ENCODE measurements around the gene MMEL1.

- TF ChIP-seq POLR2A (IDR thresholded peaks at IDR 0.05; ENCODE audit: low read depth, low read length), result no peak
- no peak for TF ChIP-seq CTCF (IDR thresholded peaks at IDR 0.05; ENCODE audit: extremely low read depth in 1 of 2, insufficient read depth in 1 of 2, low read depth in 1 of 2, low read length in 2 of 2)
- TF ChIP-seq EZH2 (IDR thresholded peaks at IDR 0.05; ENCODE audit: borderline replicate concordance, low read depth, low read length, severe bottlenecking), result no peak
- TF ChIP-seq JUN (IDR thresholded peaks at IDR 0.05; ENCODE audit: borderline replicate concordance, insufficient read depth, insufficient read length, low read depth), result no peak
- no peak for TF ChIP-seq GATA2 (IDR thresholded peaks at IDR 0.05; ENCODE audit: insufficient read depth, insufficient read length, low read depth, low read length)
- no peak for TF ChIP-seq MYC (IDR thresholded peaks at IDR 0.05; ENCODE audit: low read depth, low read length)
- no peak for TF ChIP-seq FOS (IDR thresholded peaks at IDR 0.05; ENCODE audit: borderline replicate concordance, insufficient read depth, low read length)
- no peak for TF ChIP-seq MAX (IDR thresholded peaks at IDR 0.05; ENCODE audit: insufficient read depth, insufficient read length)
Measured at GRCh38 chr1:2650967-2651645, 18.3 kb upstream of the MMEL1 start.

Measured in endothelial cell of umbilical vein (primary cell).